OCI-LY3 (cell line): ENCODE results near the gene HDAC7.

Experiments
- EZH2phosphoT487 ChIP-seq: fragments of 200-600 bp; shearing (Covaris generic); IDR thresholded peaks from 2 replicates; pipeline ENCODE4 v1.6.1; 2018; ENCODE audit warnings: antibody characterized with exemption, mixed run types, low read depth
- TF ChIP-seq, protein P1 (sequence below): fragments of 200-600, 300-600 bp; sonication (generic); IDR thresholded peaks from 2 replicates; pipeline ENCODE4 v1.5.1; 2014; ENCODE audit warnings: antibody characterized with exemption, low read length, low read depth

DNA sequence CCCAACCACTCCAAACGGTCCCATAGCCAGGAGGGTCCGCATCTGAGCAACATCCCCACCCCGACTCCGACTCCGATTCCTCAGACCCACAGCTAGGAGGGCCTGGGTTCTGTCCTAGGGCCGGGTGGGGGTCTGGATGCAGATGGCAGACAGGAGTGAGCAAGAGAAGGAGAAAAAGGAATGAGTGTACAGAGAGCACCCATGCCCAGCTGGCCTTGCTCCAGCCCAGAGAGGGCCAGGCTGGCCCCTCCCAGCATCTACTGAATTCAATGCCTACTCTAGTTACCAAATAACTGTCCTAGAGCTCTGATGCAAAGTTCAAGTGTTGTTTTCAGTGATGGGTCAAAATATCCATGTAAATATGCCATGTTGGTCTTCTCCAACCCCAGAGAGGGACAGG is 44.3 kb upstream of the HDAC7 start:
- TF ChIP-seq, protein P1, sequence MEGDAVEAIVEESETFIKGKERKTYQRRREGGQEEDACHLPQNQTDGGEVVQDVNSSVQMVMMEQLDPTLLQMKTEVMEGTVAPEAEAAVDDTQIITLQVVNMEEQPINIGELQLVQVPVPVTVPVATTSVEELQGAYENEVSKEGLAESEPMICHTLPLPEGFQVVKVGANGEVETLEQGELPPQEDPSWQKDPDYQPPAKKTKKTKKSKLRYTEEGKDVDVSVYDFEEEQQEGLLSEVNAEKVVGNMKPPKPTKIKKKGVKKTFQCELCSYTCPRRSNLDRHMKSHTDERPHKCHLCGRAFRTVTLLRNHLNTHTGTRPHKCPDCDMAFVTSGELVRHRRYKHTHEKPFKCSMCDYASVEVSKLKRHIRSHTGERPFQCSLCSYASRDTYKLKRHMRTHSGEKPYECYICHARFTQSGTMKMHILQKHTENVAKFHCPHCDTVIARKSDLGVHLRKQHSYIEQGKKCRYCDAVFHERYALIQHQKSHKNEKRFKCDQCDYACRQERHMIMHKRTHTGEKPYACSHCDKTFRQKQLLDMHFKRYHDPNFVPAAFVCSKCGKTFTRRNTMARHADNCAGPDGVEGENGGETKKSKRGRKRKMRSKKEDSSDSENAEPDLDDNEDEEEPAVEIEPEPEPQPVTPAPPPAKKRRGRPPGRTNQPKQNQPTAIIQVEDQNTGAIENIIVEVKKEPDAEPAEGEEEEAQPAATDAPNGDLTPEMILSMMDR: no peak
- no peak for TF ChIP-seq EZH2phosphoT487
